WTC11 (cell line): ENCODE measurements around the gene CPNE8. TPM values are rescaled to one million over a fixed set of nuclear protein-coding genes. Genes with fewer than 3 reads are reported as not detected.
A peak's percentile ranks its signal among the peaks of the same experiment; 100 is the strongest.

ENCODE experiments used
- CBFB ChIP-seq: sonication (generic); formaldehyde crosslinking; IDR thresholded peaks from 2 replicates; pipeline ENCODE4 v1.8.1; 2022; ENCODE audit warnings: mild to moderate bottlenecking, low read depth, missing genetic modification reagents
- CREB1 ChIP-seq: sonication (generic); formaldehyde crosslinking; IDR thresholded peaks from 2 replicates; pipeline ENCODE4 v1.8.0; 2023; ENCODE audit warnings: mild to moderate bottlenecking, missing genetic modification reagents
- CREM ChIP-seq: sonication (generic); formaldehyde crosslinking; IDR thresholded peaks from 2 replicates; pipeline ENCODE4 v1.8.1; 2022; ENCODE audit warnings: mild to moderate bottlenecking, missing genetic modification reagents, moderate library complexity
- ETV6 ChIP-seq: sonication (generic); formaldehyde crosslinking; IDR thresholded peaks from 2 replicates; pipeline ENCODE4 v1.8.1; 2022; ENCODE audit warnings: mild to moderate bottlenecking, missing genetic modification reagents
- GTF2I ChIP-seq: fragments of 250-450 bp; sonication (Bioruptor Pico); conservative IDR thresholded peaks from 2 replicates; pipeline ENCODE4 v1.4.0; 2021; ENCODE audit warnings: mild to moderate bottlenecking
- HMGA2 ChIP-seq: fragments of 250-450 bp; sonication (Bioruptor Pico); IDR thresholded peaks from 2 replicates; pipeline ENCODE4 v1.4.0; 2021; ENCODE audit warnings: mild to moderate bottlenecking, moderate library complexity
- JAZF1 ChIP-seq: fragments of 250-450 bp; sonication (Bioruptor Pico); IDR thresholded peaks from 2 replicates; pipeline ENCODE4 v1.9.0; 2021; ENCODE audit warnings: moderate library complexity, mild to moderate bottlenecking, inconsistent platforms
- KAT7 ChIP-seq: sonication (generic); formaldehyde crosslinking; IDR thresholded peaks from 2 replicates; pipeline ENCODE4 v1.8.1; 2023; ENCODE audit warnings: missing genetic modification reagents, mild to moderate bottlenecking, borderline replicate concordance
- MXD4 ChIP-seq: fragments of 250-450 bp; sonication (Bioruptor Pico); IDR thresholded peaks from 2 replicates; pipeline ENCODE4 v1.8.0; 2021; ENCODE audit warnings: mild to moderate bottlenecking, moderate library complexity, borderline replicate concordance
- RORB ChIP-seq: fragments of 250-450 bp; sonication (Bioruptor Pico); IDR thresholded peaks from 2 replicates; pipeline ENCODE4 v1.9.0; 2021; ENCODE audit warnings: mild to moderate bottlenecking
- SP1 ChIP-seq: sonication (generic); formaldehyde crosslinking; conservative IDR thresholded peaks from 2 replicates; pipeline ENCODE4 v1.8.1; 2022; ENCODE audit warnings: missing genetic modification reagents
- ZNF219 ChIP-seq: sonication (generic); formaldehyde crosslinking; IDR thresholded peaks from 2 replicates; pipeline ENCODE4 v1.8.0; 2023; ENCODE audit warnings: missing genetic modification reagents, mild to moderate bottlenecking, borderline replicate concordance
- total RNA-seq: library from RNA; stranded (reverse); gene quantifications from 3 replicates; pipeline ENCODE4 v1.2.3, GENCODE V29; 2021
- TF ChIP-seq, protein P1 (sequence below): sonication (generic); formaldehyde crosslinking; IDR thresholded peaks from 2 replicates; pipeline ENCODE4 v1.8.1; 2023; ENCODE audit warnings: mild to moderate bottlenecking, missing genetic modification reagents
- TF ChIP-seq, protein P2 (sequence below): fragments of 250-450 bp; sonication (Bioruptor Pico); IDR thresholded peaks from 2 replicates; pipeline ENCODE4 v2.1.2; 2022; ENCODE audit warnings: mild to moderate bottlenecking, moderate library complexity
- TF ChIP-seq, protein P3 (sequence below): sonication (generic); formaldehyde crosslinking; IDR thresholded peaks from 2 replicates; pipeline ENCODE4 v1.8.1; 2022; ENCODE audit warnings: missing genetic modification reagents, borderline replicate concordance
- TF ChIP-seq, protein P4 (sequence below): sonication (generic); formaldehyde crosslinking; conservative IDR thresholded peaks from 2 replicates; pipeline ENCODE4 v1.8.1; 2022; ENCODE audit warnings: mild to moderate bottlenecking, missing genetic modification reagents
- TF ChIP-seq, protein P5 (sequence below): sonication (generic); formaldehyde crosslinking; conservative IDR thresholded peaks from 2 replicates; pipeline ENCODE4 v1.8.1; 2023; ENCODE audit warnings: mild to moderate bottlenecking, low read depth, missing genetic modification reagents, moderate library complexity
- TF ChIP-seq, protein P6 (sequence below): sonication (generic); formaldehyde crosslinking; IDR thresholded peaks from 2 replicates; pipeline ENCODE4 v1.8.0; 2023; ENCODE audit warnings: missing genetic modification reagents, mild to moderate bottlenecking, borderline replicate concordance
- TF ChIP-seq, protein P7 (sequence below): sonication (generic); formaldehyde crosslinking; IDR thresholded peaks from 2 replicates; pipeline ENCODE4 v1.8.1; 2022; ENCODE audit warnings: low read depth, mild to moderate bottlenecking, moderate library complexity, missing genetic modification reagents, borderline replicate concordance

CPNE8 gene
- total RNA-seq, 1 experiment from 2014 or later: 8.3 TPM

DNA sequence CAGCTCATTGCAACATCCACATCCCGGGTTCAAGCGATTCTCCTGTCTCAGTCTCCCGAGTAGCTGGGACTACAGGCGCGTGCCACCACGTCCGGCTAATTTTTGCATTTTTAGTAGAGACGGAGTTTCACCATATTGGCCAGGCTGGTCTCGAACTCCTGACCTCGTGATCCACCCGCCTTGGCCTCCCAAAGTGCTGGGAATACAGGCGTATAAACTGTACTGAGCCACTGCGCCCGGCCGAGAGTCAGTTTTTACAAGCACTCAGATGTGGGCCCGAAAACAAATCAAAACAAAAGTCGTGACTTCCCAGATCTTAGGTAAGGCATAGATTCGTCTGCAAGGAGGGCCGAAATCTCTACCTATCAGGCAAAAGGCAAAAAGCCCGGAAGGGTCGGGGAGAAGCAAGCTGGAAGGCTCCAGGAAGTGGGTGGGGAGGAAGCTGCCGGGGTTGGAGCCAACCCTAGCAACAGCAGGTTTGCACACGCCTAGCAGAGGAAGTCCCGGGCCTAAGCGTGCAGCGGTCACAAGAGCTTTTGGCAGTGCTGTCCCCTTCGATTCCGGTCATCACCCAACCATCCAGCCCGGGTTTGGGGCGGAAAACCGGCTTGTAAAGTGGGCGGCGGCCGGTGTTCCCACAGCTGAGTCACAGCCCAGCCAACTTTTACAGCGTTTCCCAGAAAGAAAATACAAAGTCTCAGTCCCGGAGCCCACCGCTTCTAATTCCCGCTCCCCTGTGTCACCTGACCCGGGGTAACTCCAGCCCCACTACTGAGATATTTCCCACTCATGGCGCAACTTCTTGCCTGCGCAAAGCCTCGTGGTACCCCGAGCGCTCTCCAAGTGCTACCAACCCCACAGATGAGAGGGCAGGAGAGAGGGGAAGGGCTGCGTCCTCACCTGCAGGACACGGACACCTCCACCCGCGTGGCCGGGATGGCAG is 583 bp downstream of the CPNE8 start (continued):
- TF ChIP-seq, protein P1, sequence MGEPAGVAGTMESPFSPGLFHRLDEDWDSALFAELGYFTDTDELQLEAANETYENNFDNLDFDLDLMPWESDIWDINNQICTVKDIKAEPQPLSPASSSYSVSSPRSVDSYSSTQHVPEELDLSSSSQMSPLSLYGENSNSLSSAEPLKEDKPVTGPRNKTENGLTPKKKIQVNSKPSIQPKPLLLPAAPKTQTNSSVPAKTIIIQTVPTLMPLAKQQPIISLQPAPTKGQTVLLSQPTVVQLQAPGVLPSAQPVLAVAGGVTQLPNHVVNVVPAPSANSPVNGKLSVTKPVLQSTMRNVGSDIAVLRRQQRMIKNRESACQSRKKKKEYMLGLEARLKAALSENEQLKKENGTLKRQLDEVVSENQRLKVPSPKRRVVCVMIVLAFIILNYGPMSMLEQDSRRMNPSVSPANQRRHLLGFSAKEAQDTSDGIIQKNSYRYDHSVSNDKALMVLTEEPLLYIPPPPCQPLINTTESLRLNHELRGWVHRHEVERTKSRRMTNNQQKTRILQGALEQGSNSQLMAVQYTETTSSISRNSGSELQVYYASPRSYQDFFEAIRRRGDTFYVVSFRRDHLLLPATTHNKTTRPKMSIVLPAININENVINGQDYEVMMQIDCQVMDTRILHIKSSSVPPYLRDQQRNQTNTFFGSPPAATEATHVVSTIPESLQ (CRISPR knock-in tag): no peak
- no peak for TF ChIP-seq KAT7 (CRISPR knock-in tag)
- TF ChIP-seq RORB (CRISPR knock-in tag): no peak
- TF ChIP-seq CBFB: 0 out of 2 replicates have a peak, but pooled peaks have one; percentile 47
- TF ChIP-seq, protein P2, sequence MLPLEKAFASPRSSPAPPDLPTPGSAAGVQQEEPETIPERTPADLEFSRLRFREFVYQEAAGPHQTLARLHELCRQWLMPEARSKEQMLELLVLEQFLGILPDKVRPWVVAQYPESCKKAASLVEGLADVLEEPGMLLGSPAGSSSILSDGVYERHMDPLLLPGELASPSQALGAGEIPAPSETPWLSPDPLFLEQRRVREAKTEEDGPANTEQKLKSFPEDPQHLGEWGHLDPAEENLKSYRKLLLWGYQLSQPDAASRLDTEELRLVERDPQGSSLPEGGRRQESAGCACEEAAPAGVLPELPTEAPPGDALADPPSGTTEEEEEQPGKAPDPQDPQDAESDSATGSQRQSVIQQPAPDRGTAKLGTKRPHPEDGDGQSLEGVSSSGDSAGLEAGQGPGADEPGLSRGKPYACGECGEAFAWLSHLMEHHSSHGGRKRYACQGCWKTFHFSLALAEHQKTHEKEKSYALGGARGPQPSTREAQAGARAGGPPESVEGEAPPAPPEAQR (CRISPR knock-in tag): no peak
- no peak for TF ChIP-seq CREM (CRISPR knock-in tag)
- TF ChIP-seq SP1: no peak
- TF ChIP-seq, protein P3, sequence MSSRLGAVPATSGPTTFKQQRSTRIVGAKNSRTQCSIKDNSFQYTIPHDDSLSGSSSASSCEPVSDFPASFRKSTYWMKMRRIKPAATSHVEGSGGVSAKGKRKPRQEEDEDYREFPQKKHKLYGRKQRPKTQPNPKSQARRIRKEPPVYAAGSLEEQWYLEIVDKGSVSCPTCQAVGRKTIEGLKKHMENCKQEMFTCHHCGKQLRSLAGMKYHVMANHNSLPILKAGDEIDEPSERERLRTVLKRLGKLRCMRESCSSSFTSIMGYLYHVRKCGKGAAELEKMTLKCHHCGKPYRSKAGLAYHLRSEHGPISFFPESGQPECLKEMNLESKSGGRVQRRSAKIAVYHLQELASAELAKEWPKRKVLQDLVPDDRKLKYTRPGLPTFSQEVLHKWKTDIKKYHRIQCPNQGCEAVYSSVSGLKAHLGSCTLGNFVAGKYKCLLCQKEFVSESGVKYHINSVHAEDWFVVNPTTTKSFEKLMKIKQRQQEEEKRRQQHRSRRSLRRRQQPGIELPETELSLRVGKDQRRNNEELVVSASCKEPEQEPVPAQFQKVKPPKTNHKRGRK: no peak
- TF ChIP-seq, protein P4, sequence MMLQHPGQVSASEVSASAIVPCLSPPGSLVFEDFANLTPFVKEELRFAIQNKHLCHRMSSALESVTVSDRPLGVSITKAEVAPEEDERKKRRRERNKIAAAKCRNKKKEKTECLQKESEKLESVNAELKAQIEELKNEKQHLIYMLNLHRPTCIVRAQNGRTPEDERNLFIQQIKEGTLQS (CRISPR knock-in tag): no peak
- TF ChIP-seq, protein P5, sequence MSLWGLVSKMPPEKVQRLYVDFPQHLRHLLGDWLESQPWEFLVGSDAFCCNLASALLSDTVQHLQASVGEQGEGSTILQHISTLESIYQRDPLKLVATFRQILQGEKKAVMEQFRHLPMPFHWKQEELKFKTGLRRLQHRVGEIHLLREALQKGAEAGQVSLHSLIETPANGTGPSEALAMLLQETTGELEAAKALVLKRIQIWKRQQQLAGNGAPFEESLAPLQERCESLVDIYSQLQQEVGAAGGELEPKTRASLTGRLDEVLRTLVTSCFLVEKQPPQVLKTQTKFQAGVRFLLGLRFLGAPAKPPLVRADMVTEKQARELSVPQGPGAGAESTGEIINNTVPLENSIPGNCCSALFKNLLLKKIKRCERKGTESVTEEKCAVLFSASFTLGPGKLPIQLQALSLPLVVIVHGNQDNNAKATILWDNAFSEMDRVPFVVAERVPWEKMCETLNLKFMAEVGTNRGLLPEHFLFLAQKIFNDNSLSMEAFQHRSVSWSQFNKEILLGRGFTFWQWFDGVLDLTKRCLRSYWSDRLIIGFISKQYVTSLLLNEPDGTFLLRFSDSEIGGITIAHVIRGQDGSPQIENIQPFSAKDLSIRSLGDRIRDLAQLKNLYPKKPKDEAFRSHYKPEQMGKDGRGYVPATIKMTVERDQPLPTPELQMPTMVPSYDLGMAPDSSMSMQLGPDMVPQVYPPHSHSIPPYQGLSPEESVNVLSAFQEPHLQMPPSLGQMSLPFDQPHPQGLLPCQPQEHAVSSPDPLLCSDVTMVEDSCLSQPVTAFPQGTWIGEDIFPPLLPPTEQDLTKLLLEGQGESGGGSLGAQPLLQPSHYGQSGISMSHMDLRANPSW (CRISPR knock-in tag): no peak
- no peak for TF ChIP-seq HMGA2 (CRISPR knock-in tag)
- no peak for TF ChIP-seq GTF2I (CRISPR knock-in tag)
- no peak for TF ChIP-seq JAZF1 (CRISPR knock-in tag)
- TF ChIP-seq ZNF219 (CRISPR knock-in tag): peak; percentile 51; the same call in 1 of the 2 replicates
- peak; percentile 59; the same call in 1 of the 2 replicates for TF ChIP-seq ETV6
- TF ChIP-seq, protein P6, sequence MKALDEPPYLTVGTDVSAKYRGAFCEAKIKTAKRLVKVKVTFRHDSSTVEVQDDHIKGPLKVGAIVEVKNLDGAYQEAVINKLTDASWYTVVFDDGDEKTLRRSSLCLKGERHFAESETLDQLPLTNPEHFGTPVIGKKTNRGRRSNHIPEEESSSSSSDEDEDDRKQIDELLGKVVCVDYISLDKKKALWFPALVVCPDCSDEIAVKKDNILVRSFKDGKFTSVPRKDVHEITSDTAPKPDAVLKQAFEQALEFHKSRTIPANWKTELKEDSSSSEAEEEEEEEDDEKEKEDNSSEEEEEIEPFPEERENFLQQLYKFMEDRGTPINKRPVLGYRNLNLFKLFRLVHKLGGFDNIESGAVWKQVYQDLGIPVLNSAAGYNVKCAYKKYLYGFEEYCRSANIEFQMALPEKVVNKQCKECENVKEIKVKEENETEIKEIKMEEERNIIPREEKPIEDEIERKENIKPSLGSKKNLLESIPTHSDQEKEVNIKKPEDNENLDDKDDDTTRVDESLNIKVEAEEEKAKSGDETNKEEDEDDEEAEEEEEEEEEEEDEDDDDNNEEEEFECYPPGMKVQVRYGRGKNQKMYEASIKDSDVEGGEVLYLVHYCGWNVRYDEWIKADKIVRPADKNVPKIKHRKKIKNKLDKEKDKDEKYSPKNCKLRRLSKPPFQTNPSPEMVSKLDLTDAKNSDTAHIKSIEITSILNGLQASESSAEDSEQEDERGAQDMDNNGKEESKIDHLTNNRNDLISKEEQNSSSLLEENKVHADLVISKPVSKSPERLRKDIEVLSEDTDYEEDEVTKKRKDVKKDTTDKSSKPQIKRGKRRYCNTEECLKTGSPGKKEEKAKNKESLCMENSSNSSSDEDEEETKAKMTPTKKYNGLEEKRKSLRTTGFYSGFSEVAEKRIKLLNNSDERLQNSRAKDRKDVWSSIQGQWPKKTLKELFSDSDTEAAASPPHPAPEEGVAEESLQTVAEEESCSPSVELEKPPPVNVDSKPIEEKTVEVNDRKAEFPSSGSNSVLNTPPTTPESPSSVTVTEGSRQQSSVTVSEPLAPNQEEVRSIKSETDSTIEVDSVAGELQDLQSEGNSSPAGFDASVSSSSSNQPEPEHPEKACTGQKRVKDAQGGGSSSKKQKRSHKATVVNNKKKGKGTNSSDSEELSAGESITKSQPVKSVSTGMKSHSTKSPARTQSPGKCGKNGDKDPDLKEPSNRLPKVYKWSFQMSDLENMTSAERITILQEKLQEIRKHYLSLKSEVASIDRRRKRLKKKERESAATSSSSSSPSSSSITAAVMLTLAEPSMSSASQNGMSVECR (CRISPR knock-in tag): 0 out of 2 replicates have a peak, but pooled peaks have one; percentile 29
- TF ChIP-seq, protein P7, sequence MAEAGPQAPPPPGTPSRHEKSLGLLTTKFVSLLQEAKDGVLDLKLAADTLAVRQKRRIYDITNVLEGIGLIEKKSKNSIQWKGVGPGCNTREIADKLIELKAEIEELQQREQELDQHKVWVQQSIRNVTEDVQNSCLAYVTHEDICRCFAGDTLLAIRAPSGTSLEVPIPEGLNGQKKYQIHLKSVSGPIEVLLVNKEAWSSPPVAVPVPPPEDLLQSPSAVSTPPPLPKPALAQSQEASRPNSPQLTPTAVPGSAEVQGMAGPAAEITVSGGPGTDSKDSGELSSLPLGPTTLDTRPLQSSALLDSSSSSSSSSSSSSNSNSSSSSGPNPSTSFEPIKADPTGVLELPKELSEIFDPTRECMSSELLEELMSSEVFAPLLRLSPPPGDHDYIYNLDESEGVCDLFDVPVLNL (CRISPR knock-in tag): no peak
- no peak for TF ChIP-seq CREB1
- no peak for TF ChIP-seq MXD4 (CRISPR knock-in tag)
